ENCODE data around the gene UBIAD1. TPM values are rescaled to one million over a fixed set of nuclear protein-coding genes. Genes with fewer than 3 reads are reported as not detected.
A peak's percentile ranks its signal among the peaks of the same experiment; 100 is the strongest.

The UBIAD1 gene
- total and polyA plus RNA-seq, 2 experiments from 2014 or later = 13.7 to 31.6 TPM

DNA sequence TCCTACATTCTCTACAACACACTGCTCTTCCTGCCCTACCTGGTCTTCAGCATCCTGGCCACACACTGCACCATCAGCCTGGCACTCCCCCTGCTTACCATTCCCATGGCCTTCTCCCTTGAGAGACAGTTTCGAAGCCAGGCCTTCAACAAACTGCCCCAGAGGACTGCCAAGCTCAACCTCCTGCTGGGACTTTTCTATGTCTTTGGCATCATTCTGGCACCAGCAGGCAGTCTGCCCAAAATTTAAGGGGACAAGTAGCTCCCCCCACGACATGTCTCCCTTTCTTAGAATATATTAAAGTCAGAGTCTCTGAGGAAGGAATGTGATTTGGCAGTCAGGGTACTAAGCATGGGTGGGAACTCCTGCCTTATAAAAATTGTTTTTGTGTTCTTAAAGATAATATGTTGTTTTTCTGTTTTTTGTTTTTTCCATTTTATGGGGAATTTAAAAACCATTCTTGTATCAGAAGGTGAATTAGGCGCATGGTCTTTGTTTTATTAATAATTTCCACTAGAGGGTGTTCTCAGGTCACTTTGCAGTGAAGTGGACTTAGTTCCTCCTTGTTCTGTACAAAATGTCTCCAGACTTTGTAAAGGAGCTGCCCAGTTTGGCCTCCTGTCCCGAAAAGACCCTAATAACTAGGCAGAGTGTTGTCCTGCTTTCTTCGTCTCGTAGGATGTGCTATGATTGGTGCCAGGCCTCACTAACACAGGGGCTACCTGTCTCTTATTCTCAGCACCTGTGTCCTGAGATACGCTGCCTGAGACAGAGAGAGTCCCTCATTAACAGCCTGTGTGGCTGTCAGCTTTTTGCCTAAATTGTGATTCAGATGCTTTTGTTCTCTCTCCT, 13.1 kb downstream of the UBIAD1 start:
- DNase-seq (ENCODE audit: low spot score) = no peak
- peak overlapping the region; percentile 3; the same call in 1 of the 2 replicates for H3K4me3 ChIP-seq
- H3K27ac Mint-ChIP-seq = peak overlapping the region; percentile 87
- H3K27ac ChIP-seq (ENCODE audit: low read depth) = peak overlapping the region; percentile 35
- H2AFZ ChIP-seq = no peak overlapping the region
- no peak; the same call in 2 of the 3 replicates for ATAC-seq
- H3K36me3 ChIP-seq (ENCODE audit: insufficient read depth) = no peaks in the 10 kb centered on the region
- H3K4me3 Mint-ChIP-seq = peak overlapping the region; percentile 60
- peaks cover 44% of the 10 kb centered on the region for H3K4me1 Mint-ChIP-seq
- H3K27me3 Mint-ChIP-seq (ENCODE audit: insufficient read depth, low read depth, poor library complexity) = peaks cover 3% of the 10 kb centered on the region
- H3F3A ChIP-seq (replicated peaks; ENCODE audit: low read depth) = peaks cover 25% of the 10 kb centered on the region
- peaks cover 5% of the 10 kb centered on the region; the same call in 1 of the 2 replicates for H4K20me1 ChIP-seq (replicated peaks; ENCODE audit: insufficient read depth)
- H3K4me2 ChIP-seq = peak overlapping the region; percentile 30
- H3K4me1 ChIP-seq (ENCODE audit: insufficient read depth) = peaks cover 39% of the 10 kb centered on the region
- H3K27me3 ChIP-seq (ENCODE audit: insufficient read depth) = no peaks in the 10 kb centered on the region
- TF ChIP-seq ZNF114 (CRISPR knock-in tag; IDR thresholded peaks at IDR 0.05) (no peak), CREB1 (CRISPR knock-in tag; IDR thresholded peaks at IDR 0.05; ENCODE audit: low read depth) (0 out of 2 replicates have a peak, but pooled peaks have one; percentile 32), EZH2phosphoT487 (IDR thresholded peaks at IDR 0.05; ENCODE audit: unreplicated experiment) (no peak), NANOG (IDR thresholded peaks at IDR 0.05; ENCODE audit: borderline replicate concordance) (no peak), JUNB (IDR thresholded peaks at IDR 0.05; ENCODE audit: unreplicated experiment) (no peak), EZH2 (IDR thresholded peaks at IDR 0.05; ENCODE audit: low read depth, unreplicated experiment) (no peak), ZNF462 (CRISPR knock-in tag; IDR thresholded peaks at IDR 0.05) (no peak), REST (IDR thresholded peaks at IDR 0.05; ENCODE audit: unreplicated experiment) (no peak)
- TF ChIP-seq, protein P1, sequence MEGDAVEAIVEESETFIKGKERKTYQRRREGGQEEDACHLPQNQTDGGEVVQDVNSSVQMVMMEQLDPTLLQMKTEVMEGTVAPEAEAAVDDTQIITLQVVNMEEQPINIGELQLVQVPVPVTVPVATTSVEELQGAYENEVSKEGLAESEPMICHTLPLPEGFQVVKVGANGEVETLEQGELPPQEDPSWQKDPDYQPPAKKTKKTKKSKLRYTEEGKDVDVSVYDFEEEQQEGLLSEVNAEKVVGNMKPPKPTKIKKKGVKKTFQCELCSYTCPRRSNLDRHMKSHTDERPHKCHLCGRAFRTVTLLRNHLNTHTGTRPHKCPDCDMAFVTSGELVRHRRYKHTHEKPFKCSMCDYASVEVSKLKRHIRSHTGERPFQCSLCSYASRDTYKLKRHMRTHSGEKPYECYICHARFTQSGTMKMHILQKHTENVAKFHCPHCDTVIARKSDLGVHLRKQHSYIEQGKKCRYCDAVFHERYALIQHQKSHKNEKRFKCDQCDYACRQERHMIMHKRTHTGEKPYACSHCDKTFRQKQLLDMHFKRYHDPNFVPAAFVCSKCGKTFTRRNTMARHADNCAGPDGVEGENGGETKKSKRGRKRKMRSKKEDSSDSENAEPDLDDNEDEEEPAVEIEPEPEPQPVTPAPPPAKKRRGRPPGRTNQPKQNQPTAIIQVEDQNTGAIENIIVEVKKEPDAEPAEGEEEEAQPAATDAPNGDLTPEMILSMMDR (conservative IDR thresholded peaks at IDR 0.05; ENCODE audit: low read depth in 2 of 2) = peak; percentile 35 to 37; a peak in 3 of 4 replicates
- peaks cover 62% of the 10 kb centered on the region for H3K79me2 ChIP-seq (replicated peaks; ENCODE audit: insufficient read depth)
- peaks cover 49% of the 10 kb centered on the region for H3K36me3 Mint-ChIP-seq (ENCODE audit: low read depth)
- H3K9me3 Mint-ChIP-seq = no peaks in the 10 kb centered on the region
- H3K9me2 ChIP-seq (ENCODE audit: insufficient read depth) = no peaks in the 10 kb centered on the region
